H9 (cell line): ENCODE results near the gene TRPM2. TPM values are rescaled to one million over a fixed set of nuclear protein-coding genes. Genes with fewer than 3 reads are reported as not detected.
"Not testable (repeated sequence)": the region's sequence is repeated elsewhere in the genome, so short reads cannot be mapped to it uniquely, and the experiment has no call there.

Experiments
- DNase-seq: peaks from one replicate; pipeline ENCODE4 v3.0.0-alpha.2; 2017
- H2AFZ ChIP-seq: one replicate; pipeline ENCODE4 v1.6.1; 2013; ENCODE audit warnings: mild to moderate bottlenecking, low read length, control low read depth, moderate library complexity
- H2AK5ac ChIP-seq: 2 replicates; pipeline ENCODE4 v1.6.1; 2013; ENCODE audit warnings: low read length, control low read depth, mixed read lengths; ENCODE audit not compliant: insufficient read length
- H2BK120ac ChIP-seq: one replicate; pipeline ENCODE4 v1.6.1; 2013; ENCODE audit warnings: low read depth, mild to moderate bottlenecking, low read length, control low read depth, inconsistent platforms; ENCODE audit not compliant: poor library complexity, severe bottlenecking
- H2BK12ac ChIP-seq: 2 replicates; pipeline ENCODE4 v1.6.1; 2013; ENCODE audit warnings: low read length, control low read depth, mixed read lengths, low read depth; ENCODE audit not compliant: insufficient read length
- H2BK15ac ChIP-seq: 2 replicates; pipeline ENCODE4 v1.6.1; 2013; ENCODE audit warnings: low read depth, low read length, control low read depth
- H2BK20ac ChIP-seq: one replicate; pipeline ENCODE4 v1.6.1; 2013; ENCODE audit warnings: low read depth, mild to moderate bottlenecking, low read length, control low read depth, inconsistent platforms; ENCODE audit not compliant: poor library complexity, severe bottlenecking
- H2BK5ac ChIP-seq: 2 replicates; pipeline ENCODE4 v1.6.1; 2013; ENCODE audit warnings: low read length, control low read depth, mixed read lengths; ENCODE audit not compliant: insufficient read length
- H3K14ac ChIP-seq: 2 replicates; pipeline ENCODE4 v1.6.1; 2013; ENCODE audit warnings: low read length, control low read depth; ENCODE audit not compliant: insufficient read depth
- H3K18ac ChIP-seq: 2 replicates; pipeline ENCODE4 v1.6.1; 2013; ENCODE audit warnings: low read depth, mild to moderate bottlenecking, mixed read lengths, low read length, control low read depth; ENCODE audit not compliant: insufficient read length
- H3K23ac ChIP-seq: 2 replicates; pipeline ENCODE4 v1.6.1; 2013; ENCODE audit warnings: low read length, control low read depth, mixed read lengths, low read depth; ENCODE audit not compliant: insufficient read length
- H3K23me2 ChIP-seq: 2 replicates; pipeline ENCODE4 v1.6.1; 2013; ENCODE audit warnings: low read depth, mild to moderate bottlenecking, mixed read lengths, low read length, control low read depth; ENCODE audit not compliant: insufficient read length, poor library complexity, severe bottlenecking
- H3K27ac ChIP-seq: 2 replicates; pipeline ENCODE4 v1.5.1; 2013; ENCODE audit warnings: low read length, control low read depth, mixed read lengths, low read depth; ENCODE audit not compliant: insufficient read length
- H3K27me3 ChIP-seq: 2 replicates; pipeline ENCODE4 v1.6.1; 2013; ENCODE audit warnings: low read length, control low read depth, inconsistent platforms; ENCODE audit not compliant: insufficient read depth
- H3K4ac ChIP-seq: 2 replicates; pipeline ENCODE4 v1.6.1; 2013; ENCODE audit warnings: low read depth, mild to moderate bottlenecking, control low read depth, inconsistent platforms, low read length, moderate library complexity
- H3K4me1 ChIP-seq: 2 replicates; pipeline ENCODE4 v1.6.1; 2013; ENCODE audit warnings: low read length, control low read depth, inconsistent platforms; ENCODE audit not compliant: insufficient read depth
- H3K4me2 ChIP-seq: 2 replicates; pipeline ENCODE4 v1.6.1; 2013; ENCODE audit warnings: low read length, control low read depth, mixed read lengths; ENCODE audit not compliant: insufficient read length, insufficient read depth
- H3K56ac ChIP-seq: 2 replicates; pipeline ENCODE4 v1.6.1; 2013; ENCODE audit warnings: low read depth, mild to moderate bottlenecking, mixed read lengths, low read length, control low read depth; ENCODE audit not compliant: insufficient read length
- H3K79me1 ChIP-seq: 2 replicates; pipeline ENCODE4 v1.6.1; 2013; ENCODE audit warnings: low read depth, mild to moderate bottlenecking, moderate library complexity, low read length, control low read depth, inconsistent platforms; ENCODE audit not compliant: insufficient read depth, poor library complexity, severe bottlenecking
- H3K79me2 ChIP-seq: 2 replicates; pipeline ENCODE4 v1.6.1; 2013; ENCODE audit warnings: low read length, control low read depth, inconsistent platforms; ENCODE audit not compliant: insufficient read depth
- H3K9ac ChIP-seq: 2 replicates; pipeline ENCODE4 v1.6.1; 2013; ENCODE audit warnings: low read length, control low read depth, mixed read lengths; ENCODE audit not compliant: insufficient read length; ENCODE audit errors: extremely low read depth
- H3K9me3 ChIP-seq: one replicate; pipeline ENCODE4 v1.6.1; 2013; ENCODE audit warnings: low read depth, low read length, inconsistent platforms; ENCODE audit not compliant: control insufficient read depth
- H3T11ph ChIP-seq: one replicate; pipeline ENCODE4 v1.6.1; 2013; ENCODE audit warnings: mild to moderate bottlenecking, low read length, control low read depth, inconsistent platforms
- H4K20me1 ChIP-seq: one replicate; pipeline ENCODE4 v1.6.1; 2013; ENCODE audit not compliant: control insufficient read depth, insufficient read length, insufficient read depth
- H4K5ac ChIP-seq: 2 replicates; pipeline ENCODE4 v1.6.1; 2013; ENCODE audit warnings: low read depth, mild to moderate bottlenecking, mixed read lengths, low read length, control low read depth; ENCODE audit not compliant: insufficient read length
- H4K8ac ChIP-seq: replicated peaks from 2 replicates; pipeline ENCODE4 v1.6.1; 2013; ENCODE audit warnings: low read length, control low read depth, mixed read lengths, low read depth; ENCODE audit not compliant: insufficient read length
- H4K91ac ChIP-seq: 2 replicates; pipeline ENCODE4 v1.6.1; 2013; ENCODE audit warnings: low read depth, mild to moderate bottlenecking, moderate library complexity, mixed read lengths, low read length, control low read depth; ENCODE audit not compliant: insufficient read length
- H3K27ac Mint-ChIP-seq, 3 experiments: 2 replicates in 2 of 3; 3 replicates in 1 of 3; pipeline ENCODE4 v1.8.0; 2020 to 2021; ENCODE audit warnings: mixed read lengths in 3 of 3, mild to moderate bottlenecking in 1 of 3, moderate library complexity in 1 of 3
- H3K27me3 Mint-ChIP-seq: 2 replicates; pipeline ENCODE4 v1.8.0; 2021; ENCODE audit warnings: low read depth, mild to moderate bottlenecking, moderate library complexity, mixed read lengths
- H3K36me3 Mint-ChIP-seq, 3 experiments: 2 replicates in 2 of 3; 3 replicates in 1 of 3; pipeline ENCODE4 v1.8.0; 2020 to 2021; ENCODE audit warnings: low read depth in 3 of 3, mixed read lengths in 3 of 3; ENCODE audit not compliant: insufficient read depth in 1 of 3
- H3K4me1 Mint-ChIP-seq, 2 experiments: 2 replicates each; pipeline ENCODE4 v1.8.0; 2020; ENCODE audit warnings: mixed read lengths in 2 of 2
- H3K4me3 Mint-ChIP-seq, 2 experiments: 2 replicates in 1 of 2; 3 replicates in 1 of 2; pipeline ENCODE4 v1.8.0; 2020 to 2021; ENCODE audit warnings: mild to moderate bottlenecking in 2 of 2, mixed read lengths in 2 of 2, moderate library complexity in 1 of 2
- H3K9me3 Mint-ChIP-seq, 2 experiments: 2 replicates in 1 of 2; 3 replicates in 1 of 2; pipeline ENCODE4 v1.8.0; 2020; ENCODE audit warnings: mild to moderate bottlenecking in 2 of 2, mixed read lengths in 2 of 2, moderate library complexity in 1 of 2
- WGBS: extraction: QIAGEN DNeasy Blood & Tissue Kit; methylation state at CpG from one replicate; pipeline ENCODE4 v1.1.7; 2013; ENCODE audit warnings: missing lambda C conversion rate, low lambda C conversion rate, mixed read lengths; ENCODE audit not compliant: insufficient read length; ENCODE audit errors: extremely low coverage; 5-methylcytosine and 5-hydroxymethylcytosine counted together
- total RNA-seq: library from RNA; stranded (reverse); gene quantifications from 2 replicates; pipeline ENCODE4 v1.2.1, GENCODE V29; 2021
- TF ChIP-seq, protein P1 (sequence below): fragments of 200-600 bp; sonication (generic); conservative IDR thresholded peaks from 3 replicates; pipeline ENCODE4 v1.8.0; 2021; ENCODE audit warnings: antibody characterized with exemption, mild to moderate bottlenecking

Gene TRPM2
- total RNA-seq, 1 experiment from 2014 or later = 0.68 TPM

DNA sequence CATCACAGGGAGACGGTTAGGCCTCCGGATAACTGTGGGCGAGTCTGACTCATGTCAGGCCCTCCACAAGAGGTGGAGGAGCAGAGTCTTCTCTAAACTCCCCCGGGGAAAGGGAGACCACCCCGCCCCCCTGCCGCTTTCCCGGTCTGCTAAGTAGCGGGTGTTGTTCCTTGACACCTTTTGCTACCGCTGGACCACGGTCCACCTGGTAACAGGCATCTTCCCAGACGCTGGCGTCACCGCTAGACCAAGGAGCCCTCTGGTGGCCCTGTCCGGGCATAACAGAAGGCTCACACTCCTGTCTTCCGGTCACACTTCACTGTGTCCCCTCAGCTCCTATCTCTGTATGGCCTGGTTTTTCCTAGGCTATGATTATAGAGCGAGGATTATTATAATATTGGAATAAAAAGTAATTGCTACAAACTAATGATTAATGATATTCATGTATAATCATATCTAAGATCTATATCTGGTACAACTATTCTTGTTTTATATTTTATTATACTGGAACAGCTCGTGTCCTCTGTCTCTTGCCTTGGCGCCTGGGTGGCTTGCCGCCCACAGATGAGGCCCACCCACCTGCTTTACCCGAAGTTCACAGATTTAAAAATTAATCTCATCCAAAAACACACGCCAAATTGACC, 126.3 kb downstream of the TRPM2 start:
- H3K23ac ChIP-seq, H3K27ac Mint-ChIP-seq, H3K4ac ChIP-seq, H4K5ac ChIP-seq, H3K23me2 ChIP-seq, H3K9me3 ChIP-seq, H4K20me1 ChIP-seq, H3K14ac ChIP-seq, H3K4me2 ChIP-seq, H2AK5ac ChIP-seq, H3K27ac ChIP-seq, H4K8ac ChIP-seq, H3K27me3 ChIP-seq, H3K9me3 Mint-ChIP-seq, H3K4me3 Mint-ChIP-seq, H2BK5ac ChIP-seq, H3K4me1 ChIP-seq, H2BK20ac ChIP-seq, H3K79me2 ChIP-seq, H2BK120ac ChIP-seq, H3K9ac ChIP-seq, H2BK15ac ChIP-seq, H2AFZ ChIP-seq, H3K27me3 Mint-ChIP-seq, H3K79me1 ChIP-seq, H3K36me3 Mint-ChIP-seq, H3K56ac ChIP-seq, H3T11ph ChIP-seq, H4K91ac ChIP-seq, H2BK12ac ChIP-seq, H3K18ac ChIP-seq: not testable (repeated sequence)
- TF ChIP-seq, protein P1, sequence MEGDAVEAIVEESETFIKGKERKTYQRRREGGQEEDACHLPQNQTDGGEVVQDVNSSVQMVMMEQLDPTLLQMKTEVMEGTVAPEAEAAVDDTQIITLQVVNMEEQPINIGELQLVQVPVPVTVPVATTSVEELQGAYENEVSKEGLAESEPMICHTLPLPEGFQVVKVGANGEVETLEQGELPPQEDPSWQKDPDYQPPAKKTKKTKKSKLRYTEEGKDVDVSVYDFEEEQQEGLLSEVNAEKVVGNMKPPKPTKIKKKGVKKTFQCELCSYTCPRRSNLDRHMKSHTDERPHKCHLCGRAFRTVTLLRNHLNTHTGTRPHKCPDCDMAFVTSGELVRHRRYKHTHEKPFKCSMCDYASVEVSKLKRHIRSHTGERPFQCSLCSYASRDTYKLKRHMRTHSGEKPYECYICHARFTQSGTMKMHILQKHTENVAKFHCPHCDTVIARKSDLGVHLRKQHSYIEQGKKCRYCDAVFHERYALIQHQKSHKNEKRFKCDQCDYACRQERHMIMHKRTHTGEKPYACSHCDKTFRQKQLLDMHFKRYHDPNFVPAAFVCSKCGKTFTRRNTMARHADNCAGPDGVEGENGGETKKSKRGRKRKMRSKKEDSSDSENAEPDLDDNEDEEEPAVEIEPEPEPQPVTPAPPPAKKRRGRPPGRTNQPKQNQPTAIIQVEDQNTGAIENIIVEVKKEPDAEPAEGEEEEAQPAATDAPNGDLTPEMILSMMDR = peak; percentile 82
- whole genome bisulfite sequencing = no CpG with 5 or more reads among the region's 21 CpGs
- peaks cover 8 to 18% of the 10 kb centered on the region in 2 experiments for H3K4me1 Mint-ChIP-seq
- peak; percentile 60 for DNase-seq
